GM12878 (cell line): ENCODE measurements around the gene RARRES2. TPM values are rescaled to one million over a fixed set of nuclear protein-coding genes. Genes with fewer than 3 reads are reported as not detected.

ENCODE experiments used
- ATAC-seq: fragments of 200-7000 bp; cut with Tn5 transposase; 3 replicates; pipeline ENCODE4 v1.9.1; 2020; ENCODE audit warnings: mild to moderate bottlenecking, moderate library complexity
- BruUV-seq: library from RNA; stranded (reverse); fragments of 400-500 nt; replicated peaks from 2 replicates; lab custom pipeline; 2021; lab: Mats Ljungman, UMichigan
- CTCF ChIA-PET: fragments of 300-600 bp; sonication (Branson Sonifier 250); formaldehyde crosslinking; extraction: SDS; loops from one replicate; lab custom pipeline; 2021; ENCODE audit warnings: inconsistent platforms; lab: Yijun Ruan, JAX
- POLR2A ChIA-PET: fragments of 350-600 bp; formaldehyde crosslinking; extraction: SDS; loops from one replicate; lab custom pipeline; 2021; ENCODE audit warnings: inconsistent platforms; lab: Charles Lee
- RAD21 ChIA-PET: fragments of 300-600 bp; sonication (Branson Sonifier 250); formaldehyde crosslinking; loops from one replicate; lab custom pipeline; 2023; ENCODE audit warnings: antibody characterized with exemption; ENCODE audit not compliant: unreplicated experiment; lab: Charles Lee
- SMC1A ChIA-PET: fragments of 300-600 bp; sonication (Branson Sonifier 250); formaldehyde crosslinking; loops from one replicate; lab custom pipeline; 2023; ENCODE audit not compliant: unreplicated experiment, uncharacterized antibody; lab: Charles Lee
- DNase-seq: peaks from one replicate; pipeline ENCODE4 v3.0.0-alpha.2; 2011; ENCODE audit warnings: low read depth, low spot score
- FAIRE-seq: peaks from 3 replicates; lab custom pipeline; 2011; peaks lifted over from hg19 to GRCh38; lab: Jason Lieb, UNC
- H2AFZ ChIP-seq: 2 replicates; pipeline ENCODE4 v1.6.0; 2011; ENCODE audit warnings: low read depth, low read length, control low read depth; ENCODE audit not compliant: control insufficient read depth
- H3K27ac ChIP-seq: 2 replicates; pipeline ENCODE4 v1.5.1; 2011; ENCODE audit warnings: control low read depth; ENCODE audit not compliant: control insufficient read depth, insufficient read depth
- H3K27me3 ChIP-seq, 2 experiments: replicated peaks in 1 of 2; 2 replicates each; pipeline versions ENCODE4 v1.6.0 to v1.6.1; 2011; ENCODE audit warnings: low read length in 1 of 2; ENCODE audit not compliant: control insufficient read depth in 2 of 2, insufficient read depth in 2 of 2
- H3K36me3 ChIP-seq, 2 experiments: 2 replicates each; pipeline ENCODE4 v1.5.1; 2011; ENCODE audit warnings: low read length in 1 of 2; ENCODE audit not compliant: control insufficient read depth in 2 of 2, insufficient read depth in 2 of 2
- H3K4me1 ChIP-seq: 2 replicates; pipeline ENCODE4 v1.6.1; 2011; ENCODE audit warnings: mild to moderate bottlenecking, low read length, moderate library complexity, mixed read lengths; ENCODE audit not compliant: control insufficient read depth, insufficient read depth
- H3K4me2 ChIP-seq: 2 replicates; pipeline ENCODE4 v1.6.0; 2011; ENCODE audit warnings: control low read depth; ENCODE audit not compliant: control insufficient read depth, insufficient read depth
- H3K4me3 ChIP-seq: fragments of 200-600 bp; sonication (generic); 2 replicates; pipeline ENCODE4 v1.5.1; 2016
- H3K79me2 ChIP-seq: 2 replicates; pipeline ENCODE4 v1.6.0; 2011; ENCODE audit warnings: low read length; ENCODE audit not compliant: control insufficient read depth, insufficient read depth
- H3K9ac ChIP-seq: 2 replicates; pipeline ENCODE4 v1.8.0; 2011; ENCODE audit warnings: low read length, control low read depth, mixed read lengths; ENCODE audit not compliant: control insufficient read depth, insufficient read depth
- H3K9me3 ChIP-seq: replicated peaks from 3 replicates; pipeline ENCODE4 v1.5.1; 2011; ENCODE audit warnings: mild to moderate bottlenecking, low read length; ENCODE audit not compliant: control insufficient read depth, insufficient read depth
- H4K20me1 ChIP-seq: 2 replicates; pipeline ENCODE4 v1.6.0; 2011; ENCODE audit not compliant: control insufficient read depth, insufficient read depth
- BACH1 ChIP-seq: fragments of 450-650 bp; IDR thresholded peaks from 2 replicates; pipeline ENCODE4 v1.6.1; 2017; ENCODE audit warnings: mild to moderate bottlenecking, borderline replicate concordance
- BCL3 ChIP-seq: IDR thresholded peaks from 2 replicates; pipeline ENCODE4 v1.6.1; 2011; ENCODE audit warnings: borderline replicate concordance, low read depth, mild to moderate bottlenecking, moderate library complexity, low read length; ENCODE audit not compliant: insufficient read depth, poor library complexity, severe bottlenecking
- BHLHE40 ChIP-seq, 2 experiments: fragments of 450-650 bp in 1 of 2; IDR thresholded peaks; 2 replicates each; pipeline ENCODE4 v1.6.1; 2011 to 2017; ENCODE audit warnings: low read depth in 2 of 2, borderline replicate concordance in 1 of 2, improper control_type of control experiment in 1 of 2, low read length in 1 of 2, mild to moderate bottlenecking in 1 of 2
- CBX3 ChIP-seq: fragments of 200-600 bp; sonication (generic); IDR thresholded peaks from 2 replicates; pipeline ENCODE4 v1.6.1; 2016; ENCODE audit warnings: low read depth, borderline replicate concordance
- CHD1 ChIP-seq: IDR thresholded peaks from 2 replicates; pipeline ENCODE4 v1.6.1; 2012; ENCODE audit warnings: low read depth, low read length, improper control_type of control experiment
- ELK1 ChIP-seq: IDR thresholded peaks from 2 replicates; pipeline ENCODE4 v1.6.1; 2012; ENCODE audit warnings: low read depth, low read length, improper control_type of control experiment
- EP300 ChIP-seq, 2 experiments: fragments of 150-350 bp in 1 of 2; IDR thresholded peaks; 2 replicates each; pipeline ENCODE4 v1.6.1; 2011 to 2012; ENCODE audit warnings: low read depth in 2 of 2, low read length in 2 of 2, borderline replicate concordance in 1 of 2, improper control_type of control experiment in 1 of 2, inconsistent platforms in 1 of 2; ENCODE audit not compliant: control insufficient read depth in 1 of 2
- MYB ChIP-seq: fragments of 150-350 bp; IDR thresholded peaks from 2 replicates; pipeline ENCODE4 v1.6.1; 2014; ENCODE audit warnings: mild to moderate bottlenecking, low read depth, low read length, borderline replicate concordance
- POLR2AphosphoS2 ChIP-seq: IDR thresholded peaks from 2 replicates; pipeline ENCODE4 v1.6.1; 2011; ENCODE audit warnings: low read depth, mild to moderate bottlenecking, low read length, improper control_type of control experiment, moderate library complexity
- RFX5 ChIP-seq: IDR thresholded peaks from 2 replicates; pipeline ENCODE4 v1.6.1; 2011; ENCODE audit warnings: low read depth, low read length, improper control_type of control experiment
- TAF1 ChIP-seq: IDR thresholded peaks from 2 replicates; pipeline ENCODE4 v1.6.1; 2011; ENCODE audit warnings: mild to moderate bottlenecking, low read depth, low read length, borderline replicate concordance
- ZNF24 ChIP-seq: fragments of 450-650 bp; IDR thresholded peaks from 2 replicates; pipeline ENCODE4 v1.6.1; 2017; ENCODE audit warnings: antibody characterized with exemption, mild to moderate bottlenecking
- ZNF592 ChIP-seq: fragments of 450-650 bp; IDR thresholded peaks from 2 replicates; pipeline ENCODE4 v1.6.1; 2017; ENCODE audit warnings: mild to moderate bottlenecking, moderate library complexity
- WGBS: methylation state at CpG from one replicate; pipeline ENCODE4 v1.1.6; 2016; ENCODE audit warnings: low lambda C conversion rate; ENCODE audit not compliant: insufficient replicate concordance, insufficient coverage; ENCODE audit errors: missing lambda C conversion rate; 5-methylcytosine and 5-hydroxymethylcytosine counted together
- in situ Hi-C: fragments of 300-500 bp; cut with MboI; formaldehyde crosslinking; loops from 9 replicates; pipeline ENCODE4 v1.14.3; 2018; ENCODE audit warnings: mixed read lengths
- intact Hi-C: fragments of 100-400 bp; cut with micrococcal nuclease; formaldehyde crosslinking; loops from one replicate; pipeline ENCODE4 v1.14.2; 2022; ENCODE audit not compliant: unreplicated experiment
- polyA plus RNA-seq, 11 experiments: library from polyadenylated mRNA; depleted of rRNA in 4 of 11; unstranded in 6 of 11; stranded (reverse) in 5 of 11; fragments of >200 nt; fragmentation: Nextera tagmentation in 4 of 11; fragmentation: Illumina TruSeq in 1 of 11; extraction: Ambion mirVana in 4 of 11; extraction: Trizol in 1 of 11; gene quantifications; 1 replicate in 1 of 11; 2 replicates in 10 of 11; pipeline versions ENCODE4 v1.2.1 to v1.2.3, GENCODE V29; 2011 to 2016; ENCODE audit warnings: inconsistent platforms in 2 of 11, missing spikeins in 2 of 11, low read depth in 1 of 11
- total RNA-seq, 4 experiments: library from RNA; depleted of rRNA in 3 of 4; stranded (reverse); fragments of >200 nt in 3 of 4; fragmentation: Illumina TruSeq in 1 of 4; extraction: Trizol in 1 of 4; gene quantifications; 2 replicates each; pipeline versions ENCODE4 v1.2.1 to v1.2.3, GENCODE V29; 2013 to 2021

The RARRES2 gene
- total and polyA plus RNA-seq, 10 of the 15 experiments (the other 5 are each of a cell fraction or from before 2014, with no cell fraction given), result 0.13 to 2.2 (median 0.40) TPM; not detected in 3

- ChIA-PET SMC1A (interaction anchor here (0.7 to 2.0 kb wide), 8 partner anchors 9 to 287 kb away, joined by 3 to 28 read pairs (median 6); a partner anchor contains a TSS), CTCF (interaction anchor here (0.7 to 1.8 kb wide), 6 partner anchors 10 to 42 kb away, joined by 3 to 12 read pairs (median 4); a partner anchor contains a TSS)
- TF ChIP-seq BHLHE40 (IDR thresholded peaks at IDR 0.05; ENCODE audit: borderline replicate concordance in 1 of 2, low read depth in 2 of 2, low read length in 1 of 2), result no peak; a peak in 1 of 4 replicates
- TF ChIP-seq CHD1, result peak; percentile 87; the same call in 1 of the 2 replicates
- TF ChIP-seq CBX3, result no peak
- TF ChIP-seq TAF1, result 0 out of 2 replicates have a peak, but pooled peaks have one; percentile 1
- 0 out of 2 replicates have a peak, but pooled peaks have one; percentile 36 for TF ChIP-seq BACH1
- TF ChIP-seq EP300 (IDR thresholded peaks at IDR 0.05; ENCODE audit: borderline replicate concordance in 1 of 2, control insufficient read depth in 1 of 2, low read depth in 2 of 2, low read length in 2 of 2), result no peak
- no peak for TF ChIP-seq BCL3
- TF ChIP-seq MYB, result no peak
- TF ChIP-seq ZNF592, result no peak
- no peak for TF ChIP-seq ZNF24
- TF ChIP-seq POLR2AphosphoS2, result peak; percentile 53; the same call in 1 of the 2 replicates
- no peak for TF ChIP-seq ELK1
- TF ChIP-seq RFX5, result no peak
These were observed 38.3 kb upstream of the RARRES2 start for GRCh38 chr7:150379441-150380379.

More at GRCh38 chr7:150379441-150380379, 38.3 kb upstream of the RARRES2 start:
- peaks cover 73% of the 10 kb centered on the region for H3K4me1 ChIP-seq
- DNase-seq, result no peak
- peak overlapping the region; percentile 99 for H3K4me3 ChIP-seq
- H3K79me2 ChIP-seq, result peaks cover 59% of the 10 kb centered on the region
- intact Hi-C loops, result loop anchor here (1.0 to 5.0 kb wide), 4 partner anchors 11 to 288 kb away; partner anchors contain the start of gene REPIN1
- peak overlapping the region; percentile 84 for H3K9ac ChIP-seq
- WGBS, result under 1% methylated on average over 27 of the region's 52 CpGs
- ChIA-PET RAD21 (interaction anchor here (1.1 to 2.0 kb wide), 4 partner anchors 10 to 29 kb away, joined by 4 to 29 read pairs (median 10); partner anchors contain the start of gene REPIN1), POLR2A (interaction anchor here (0.7 to 1.9 kb wide), 6 partner anchors 10 to 53 kb away, joined by 3 to 26 read pairs (median 8); partner anchors contain the start of gene REPIN1)
- peak overlapping the region; percentile 40 for H2AFZ ChIP-seq
- H4K20me1 ChIP-seq, result no peaks in the 10 kb centered on the region; the same call in 1 of the 2 replicates
- TSS peak; percentile 67 for BruUV-seq
- ATAC-seq, result peak; percentile 8
- FAIRE-seq, result no peak
- in situ Hi-C loops, result no loop called here
- no peaks in the 10 kb centered on the region for H3K27me3 ChIP-seq
- H3K9me3 ChIP-seq, result no peaks in the 10 kb centered on the region
- peak overlapping the region; percentile 97 for H3K27ac ChIP-seq
- H3K36me3 ChIP-seq, result no peaks in the 10 kb centered on the region; a peak in 1 of 4 replicates
- H3K4me2 ChIP-seq, result peak overlapping the region; percentile 58
